Mesothelial cell of epicardium (in vitro differentiated cells): ENCODE measurements around the gene SIAH1. TPM values are rescaled to one million over a fixed set of nuclear protein-coding genes. Genes with fewer than 3 reads are reported as not detected.
A peak's percentile ranks its signal among the peaks of the same experiment; 100 is the strongest.

Experiments used
- DNase-seq, 2 experiments: peaks; one replicate each; pipeline ENCODE4 v3.0.0; 2021; ENCODE audit warnings: low spot score in 2 of 2; ENCODE audit not compliant: unreplicated experiment in 2 of 2
- H3K27ac Mint-ChIP-seq: 2 replicates; pipeline ENCODE4 v1.8.0; 2021; ENCODE audit warnings: mixed read lengths
- H3K27me3 Mint-ChIP-seq: 2 replicates; pipeline ENCODE4 v1.8.0; 2021; ENCODE audit warnings: low read depth, mixed read lengths
- H3K36me3 Mint-ChIP-seq: 2 replicates; pipeline ENCODE4 v1.8.0; 2021; ENCODE audit warnings: mixed read lengths
- H3K4me1 Mint-ChIP-seq: 2 replicates; pipeline ENCODE4 v1.8.0; 2021; ENCODE audit warnings: mixed read lengths
- H3K4me3 Mint-ChIP-seq: 2 replicates; pipeline ENCODE4 v1.8.0; 2021; ENCODE audit warnings: mild to moderate bottlenecking, moderate library complexity, mixed read lengths
- H3K9me3 Mint-ChIP-seq: 2 replicates; pipeline ENCODE4 v1.8.0; 2021; ENCODE audit warnings: mixed read lengths
- total RNA-seq: library from RNA; stranded (reverse); gene quantifications from 3 replicates; pipeline ENCODE4 v1.2.1, GENCODE V29; 2021
- TF ChIP-seq, protein P1 (sequence below): fragments of 200-600 bp; sonication (generic); IDR thresholded peaks from one replicate; pipeline ENCODE4 v1.5.0; 2021; ENCODE audit warnings: antibody characterized with exemption; ENCODE audit not compliant: unreplicated experiment

Gene SIAH1
- total RNA-seq, 1 donor from 2014 or later, result 44.0 TPM

DNA sequence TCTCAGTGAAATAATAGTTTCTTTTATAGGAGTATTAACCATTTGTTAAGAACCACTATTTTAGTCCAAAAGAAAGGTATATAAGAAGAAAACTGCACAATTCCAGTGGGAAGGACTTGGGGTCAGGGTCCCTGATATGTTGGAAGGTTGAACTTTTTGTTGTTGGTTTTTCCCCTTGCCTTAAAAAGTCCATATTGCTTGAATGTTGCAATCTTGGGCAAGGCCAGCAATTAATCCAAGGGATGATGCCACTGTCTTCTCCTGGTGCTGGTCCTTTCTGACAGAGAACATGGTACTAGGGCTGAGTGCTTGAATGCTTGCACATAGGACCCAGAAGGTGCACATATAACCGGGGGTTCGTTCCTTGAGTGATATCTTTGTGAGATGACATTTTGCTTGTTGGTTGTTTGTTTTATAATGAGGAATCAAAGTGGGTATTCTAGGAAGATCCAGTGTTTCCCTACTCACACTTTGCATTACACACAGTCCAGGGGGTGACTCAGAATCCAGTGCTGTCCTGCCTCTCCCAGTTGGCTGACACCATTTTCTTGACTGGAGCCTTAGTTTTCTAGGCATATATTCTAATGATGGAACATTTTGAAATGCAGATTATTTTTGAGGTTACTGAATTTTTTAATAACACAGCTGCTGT is 54.9 kb downstream of the SIAH1 start:
- DNase-seq, result no peak
- Mint-ChIP-seq H3K36me3 (peaks cover 30% of the 10 kb centered on the region), H3K27ac (no peak overlapping the region), H3K27me3 (no peaks in the 10 kb centered on the region), H3K4me1 (no peaks in the 10 kb centered on the region), H3K4me3 (no peak overlapping the region), H3K9me3 (no peaks in the 10 kb centered on the region)
- TF ChIP-seq, protein P1, sequence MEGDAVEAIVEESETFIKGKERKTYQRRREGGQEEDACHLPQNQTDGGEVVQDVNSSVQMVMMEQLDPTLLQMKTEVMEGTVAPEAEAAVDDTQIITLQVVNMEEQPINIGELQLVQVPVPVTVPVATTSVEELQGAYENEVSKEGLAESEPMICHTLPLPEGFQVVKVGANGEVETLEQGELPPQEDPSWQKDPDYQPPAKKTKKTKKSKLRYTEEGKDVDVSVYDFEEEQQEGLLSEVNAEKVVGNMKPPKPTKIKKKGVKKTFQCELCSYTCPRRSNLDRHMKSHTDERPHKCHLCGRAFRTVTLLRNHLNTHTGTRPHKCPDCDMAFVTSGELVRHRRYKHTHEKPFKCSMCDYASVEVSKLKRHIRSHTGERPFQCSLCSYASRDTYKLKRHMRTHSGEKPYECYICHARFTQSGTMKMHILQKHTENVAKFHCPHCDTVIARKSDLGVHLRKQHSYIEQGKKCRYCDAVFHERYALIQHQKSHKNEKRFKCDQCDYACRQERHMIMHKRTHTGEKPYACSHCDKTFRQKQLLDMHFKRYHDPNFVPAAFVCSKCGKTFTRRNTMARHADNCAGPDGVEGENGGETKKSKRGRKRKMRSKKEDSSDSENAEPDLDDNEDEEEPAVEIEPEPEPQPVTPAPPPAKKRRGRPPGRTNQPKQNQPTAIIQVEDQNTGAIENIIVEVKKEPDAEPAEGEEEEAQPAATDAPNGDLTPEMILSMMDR, result no peak

DNA sequence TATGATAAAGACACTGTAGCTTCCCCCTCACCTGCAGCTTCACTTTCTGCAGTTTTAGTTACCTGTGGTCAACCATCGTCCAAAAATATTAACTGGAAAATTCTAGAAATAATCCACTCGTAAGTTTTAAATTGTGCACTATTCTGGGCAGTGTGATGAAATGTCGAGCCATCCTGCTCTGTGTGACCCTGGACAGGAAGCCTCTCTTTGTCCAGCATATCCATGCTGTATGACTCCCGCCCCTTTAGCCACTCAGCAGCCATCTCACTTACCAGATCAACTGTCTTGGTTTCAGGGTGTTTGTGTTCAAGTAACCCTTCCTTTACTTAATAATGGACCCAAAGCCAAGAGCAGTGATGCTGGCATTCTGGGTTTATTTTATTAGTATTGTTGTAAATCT is 56.1 kb downstream of the SIAH1 start:
- H3K27ac Mint-ChIP-seq, result no peak overlapping the region
- H3K36me3 Mint-ChIP-seq, result peaks cover 24% of the 10 kb centered on the region
- no peaks in the 10 kb centered on the region for H3K27me3 Mint-ChIP-seq
- H3K4me1 Mint-ChIP-seq, result no peaks in the 10 kb centered on the region
- TF ChIP-seq, protein P1, result no peak
- no peak overlapping the region for H3K4me3 Mint-ChIP-seq
- DNase-seq, result no peak
- no peaks in the 10 kb centered on the region for H3K9me3 Mint-ChIP-seq

DNA sequence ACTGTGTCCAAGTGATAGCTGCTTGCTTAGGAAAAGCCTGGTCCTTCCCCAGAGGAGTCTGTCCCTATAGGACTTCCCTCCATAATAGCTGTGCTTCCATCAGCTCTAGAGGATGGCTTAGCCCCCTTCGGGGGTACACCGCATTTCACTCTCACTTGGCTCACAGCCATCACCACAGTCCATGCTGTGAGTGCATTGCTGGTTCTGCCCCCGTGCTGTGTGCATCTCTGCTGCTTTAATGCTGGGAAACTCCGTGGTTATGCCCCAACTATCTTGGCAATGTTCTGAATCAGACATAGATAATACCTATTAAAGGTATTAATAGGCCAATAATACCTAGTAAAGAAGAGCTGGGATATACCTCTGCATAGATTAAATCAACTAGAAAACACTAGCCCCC is 58.3 kb downstream of the SIAH1 start:
- TF ChIP-seq, protein P1, result no peak
- Mint-ChIP-seq H3K4me3 (no peak overlapping the region), H3K27me3 (no peaks in the 10 kb centered on the region), H3K4me1 (no peaks in the 10 kb centered on the region), H3K27ac (no peak overlapping the region), H3K9me3 (no peaks in the 10 kb centered on the region), H3K36me3 (peaks cover 21% of the 10 kb centered on the region)
- DNase-seq, result no peak

DNA sequence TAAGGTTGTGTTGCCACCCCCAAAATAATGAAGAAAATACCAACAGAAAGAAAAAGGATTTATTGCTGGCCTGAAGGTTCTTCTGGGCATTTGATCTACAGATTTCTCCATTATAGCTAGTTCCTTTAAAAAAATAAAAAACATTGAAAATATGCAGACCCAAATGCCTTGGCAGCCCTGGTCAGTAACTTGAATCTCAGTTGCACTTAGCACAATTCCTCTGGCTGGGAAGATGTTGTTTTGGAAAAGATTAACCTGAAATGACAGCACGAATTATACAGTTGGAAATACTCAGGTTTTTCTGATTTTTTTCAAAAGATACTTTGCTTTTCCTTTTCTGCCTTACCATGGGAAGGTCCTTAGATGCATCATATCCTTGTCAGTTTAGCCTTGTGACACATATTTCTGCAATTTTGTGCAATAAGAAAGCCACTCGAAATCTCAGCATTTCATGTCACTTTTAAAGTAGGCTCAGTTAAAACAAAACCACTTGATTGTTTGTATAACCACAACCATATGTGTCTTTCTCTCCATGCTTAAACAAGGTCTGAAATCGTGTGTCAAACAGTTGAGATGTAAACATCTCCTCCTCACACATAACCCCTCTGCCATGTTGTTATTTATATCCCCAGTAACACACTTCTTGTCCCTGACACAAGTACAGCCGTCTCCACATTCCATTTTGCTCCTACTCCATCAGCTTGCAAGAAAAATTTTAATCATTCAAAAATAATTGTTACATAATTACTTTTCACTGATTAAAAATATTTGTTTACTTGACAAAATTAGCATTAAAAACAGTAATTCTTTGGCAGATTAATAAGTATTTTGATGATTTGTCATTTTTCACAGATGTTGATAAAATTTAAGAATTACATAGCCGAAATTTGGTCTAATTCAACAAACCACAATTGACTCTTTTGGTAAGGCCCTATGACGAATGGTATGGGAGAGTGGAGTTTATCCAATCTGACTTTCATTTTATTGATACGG is 61.1 kb downstream of the SIAH1 start:
- Mint-ChIP-seq H3K27me3 (no peaks in the 10 kb centered on the region), H3K4me3 (no peak overlapping the region), H3K36me3 (peaks cover 18% of the 10 kb centered on the region), H3K4me1 (no peaks in the 10 kb centered on the region), H3K27ac (peak overlapping the region; percentile 21), H3K9me3 (no peaks in the 10 kb centered on the region)
- DNase-seq, result no peak
- TF ChIP-seq, protein P1, result no peak

DNA sequence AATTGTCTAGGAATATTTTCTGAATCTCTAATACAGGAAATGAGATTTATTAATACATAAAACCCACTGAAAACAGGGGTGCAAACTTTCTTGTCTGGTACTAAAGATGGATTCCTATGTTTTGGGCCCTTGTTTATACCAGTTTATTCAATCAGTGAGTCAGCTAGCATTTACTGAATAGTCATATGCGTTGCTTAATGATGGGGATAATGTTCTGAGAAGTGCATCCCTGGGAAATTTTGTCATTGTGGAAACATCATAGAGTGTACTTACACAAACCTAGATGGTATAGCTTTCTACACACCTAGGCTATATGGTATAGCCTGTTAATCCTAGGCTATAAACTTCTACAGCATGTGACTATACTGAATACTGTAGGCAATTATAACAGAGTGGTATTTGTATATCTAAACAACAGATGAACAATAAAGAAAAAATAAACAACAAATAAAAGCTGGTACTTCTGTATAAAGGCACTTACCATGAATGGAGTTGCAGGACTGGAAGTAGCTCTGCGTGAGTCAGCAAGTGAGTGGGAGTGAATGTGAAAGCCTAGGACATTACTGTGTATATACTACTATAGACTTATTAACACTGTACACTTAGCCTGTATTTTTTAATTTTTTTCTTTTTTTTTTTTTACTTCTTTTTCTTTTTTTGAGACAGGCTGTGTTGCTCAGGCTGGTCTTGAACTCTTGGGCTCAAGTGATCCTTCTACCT is 63.7 kb downstream of the SIAH1 start:
- no peak for DNase-seq

More for the DNA sequence above, 63.7 kb downstream of the SIAH1 start:
- H3K4me1 Mint-ChIP-seq, result no peaks in the 10 kb centered on the region
- H3K27ac Mint-ChIP-seq, result no peak overlapping the region
- no peaks in the 10 kb centered on the region for H3K9me3 Mint-ChIP-seq
- peaks cover 21% of the 10 kb centered on the region for H3K36me3 Mint-ChIP-seq
- H3K4me3 Mint-ChIP-seq, result no peak overlapping the region
- no peaks in the 10 kb centered on the region for H3K27me3 Mint-ChIP-seq
- TF ChIP-seq, protein P1, result no peak
